Esophagus squamous epithelium (tissue), 4 donors: ENCODE results near the gene GRIK1.

Experiments
- CTCF ChIP-seq, 6 experiments: fragments of 450-650 bp in 4 of 6; fragments of 200-600 bp in 2 of 6; sonication (generic) in 2 of 6; IDR thresholded peaks; one replicate each; pipeline ENCODE4 v1.5.1; 2016 to 2019; ENCODE audit warnings: antibody characterized with exemption in 6 of 6, mild to moderate bottlenecking in 4 of 6, moderate library complexity in 4 of 6
- POLR2A ChIP-seq, 4 donors: fragments of 450-650 bp; IDR thresholded peaks; one replicate each; pipeline ENCODE4 v1.6.1; 2017; ENCODE audit warnings: antibody characterized with exemption in 4 of 4, mild to moderate bottlenecking in 4 of 4, moderate library complexity in 3 of 4

GRCh38 chr21:29538115-29538514, 401.7 kb downstream of the GRIK1 start:
- TF ChIP-seq POLR2A (IDR thresholded peaks at IDR 0.05) (no peak), CTCF (IDR thresholded peaks at IDR 0.05) (no peak)
